Liver (tissue), 3 donors: ENCODE measurements around the gene TSPAN31.

Experiments
- CTCF ChIP-seq: fragments of 150-350 bp; IDR thresholded peaks from 2 replicates; pipeline ENCODE4 v1.5.1; 2017; ENCODE audit warnings: improper control_type of control experiment, low read depth, low read length; ENCODE audit not compliant: missing input control
- FOXA2 ChIP-seq: IDR thresholded peaks from 2 replicates; pipeline ENCODE4 v1.6.1; 2016; ENCODE audit warnings: antibody characterized with exemption
- REST ChIP-seq: IDR thresholded peaks from 2 replicates; pipeline ENCODE4 v1.6.1; 2016; ENCODE audit warnings: antibody characterized with exemption, mild to moderate bottlenecking
- TAF1 ChIP-seq: conservative IDR thresholded peaks from 2 replicates; pipeline ENCODE4 v1.6.1; 2016; ENCODE audit warnings: antibody characterized with exemption, mild to moderate bottlenecking
- donor health status: healthy.
- donor health status: healthy.

- TF ChIP-seq CTCF (no peak), TAF1 (no peak), REST (no peak), FOXA2 (no peak)
These were observed 1.1 kb upstream of the TSPAN31 start for GRCh38 chr12:57743769-57744168.
